ENCODE results near the gene PTGFR. TPM values are rescaled to one million over a fixed set of nuclear protein-coding genes. Genes with fewer than 3 reads are reported as not detected.

The PTGFR gene
- total and polyA plus RNA-seq, 2 experiments from 2014 or later, result 1.1 to 5.3 TPM

GRCh38 chr1:78511334-78511733 lies 20.6 kb downstream of the PTGFR start:
- H3K9me3 ChIP-seq (ENCODE audit: low read depth), result no peaks in the 10 kb centered on the region
- no peaks in the 10 kb centered on the region for H3K9me2 ChIP-seq (replicated peaks; ENCODE audit: insufficient read depth)
- no peaks in the 10 kb centered on the region for H3K4me1 ChIP-seq (ENCODE audit: insufficient read depth)
- H3K27me3 ChIP-seq, result no peaks in the 10 kb centered on the region
- H3K4me3 ChIP-seq, result no peak overlapping the region
- H4K20me1 ChIP-seq (ENCODE audit: insufficient read depth, poor library complexity, severe bottlenecking), result no peaks in the 10 kb centered on the region
- no peak for DNase-seq (ENCODE audit: low spot score)
- WGBS (ENCODE audit: low lambda C conversion rate, missing lambda C conversion rate), result 75% methylated on average over 3 of the region's 3 CpGs
- H3K36me3 ChIP-seq (replicated peaks; ENCODE audit: insufficient read depth, low read depth), result no peaks in the 10 kb centered on the region
- H2AFZ ChIP-seq, result no peak overlapping the region
- H3K27ac ChIP-seq, result no peak overlapping the region
- no peak overlapping the region for H3K4me2 ChIP-seq
- TF ChIP-seq EZH2 (IDR thresholded peaks at IDR 0.05; ENCODE audit: borderline replicate concordance), result no peak
- no peak for TF ChIP-seq CTCF (IDR thresholded peaks at IDR 0.05; ENCODE audit: poor library complexity)
- TF ChIP-seq EZH2phosphoT487 (IDR thresholded peaks at IDR 0.05; ENCODE audit: low read depth, severe bottlenecking, unreplicated experiment), result no peak
- H3K79me2 ChIP-seq, result no peaks in the 10 kb centered on the region

GRCh38 chr1:78516716-78517115 lies 25.9 kb downstream of the PTGFR start:
- Histone ChIP-seq H3K4me3 (no peak overlapping the region), H3K27me3 (no peaks in the 10 kb centered on the region), H3K27ac (no peak overlapping the region), H3K9me3 (ENCODE audit: low read depth) (no peaks in the 10 kb centered on the region), H3K4me1 (ENCODE audit: insufficient read depth) (no peaks in the 10 kb centered on the region), H4K20me1 (ENCODE audit: insufficient read depth, poor library complexity, severe bottlenecking) (no peaks in the 10 kb centered on the region), H3K79me2 (no peaks in the 10 kb centered on the region), H3K4me2 (no peak overlapping the region), H2AFZ (no peak overlapping the region), H3K36me3 (replicated peaks; ENCODE audit: insufficient read depth, low read depth) (no peaks in the 10 kb centered on the region), H3K9me2 (replicated peaks; ENCODE audit: insufficient read depth) (no peaks in the 10 kb centered on the region)
- no peak for DNase-seq (ENCODE audit: low spot score)
- WGBS (ENCODE audit: low lambda C conversion rate, missing lambda C conversion rate), result 67% methylated on average over 2 of the region's 2 CpGs
- TF ChIP-seq CTCF (IDR thresholded peaks at IDR 0.05; ENCODE audit: poor library complexity) (no peak), EZH2phosphoT487 (IDR thresholded peaks at IDR 0.05; ENCODE audit: low read depth, severe bottlenecking, unreplicated experiment) (no peak), EZH2 (IDR thresholded peaks at IDR 0.05; ENCODE audit: borderline replicate concordance) (no peak)

GRCh38 chr1:78519446-78519845 lies 28.7 kb downstream of the PTGFR start:
- no peak for DNase-seq (ENCODE audit: low spot score)
- no peaks in the 10 kb centered on the region for H3K4me1 ChIP-seq (ENCODE audit: insufficient read depth)
- no peak overlapping the region for H3K4me3 ChIP-seq
- H3K79me2 ChIP-seq, result no peaks in the 10 kb centered on the region
- H4K20me1 ChIP-seq (ENCODE audit: insufficient read depth, poor library complexity, severe bottlenecking), result no peaks in the 10 kb centered on the region
- H3K9me3 ChIP-seq (ENCODE audit: low read depth), result no peaks in the 10 kb centered on the region
- no peak overlapping the region for H2AFZ ChIP-seq
- H3K9me2 ChIP-seq (replicated peaks; ENCODE audit: insufficient read depth), result no peaks in the 10 kb centered on the region
- TF ChIP-seq CTCF (IDR thresholded peaks at IDR 0.05; ENCODE audit: poor library complexity) (no peak), EZH2 (IDR thresholded peaks at IDR 0.05; ENCODE audit: borderline replicate concordance) (no peak), EZH2phosphoT487 (IDR thresholded peaks at IDR 0.05; ENCODE audit: low read depth, severe bottlenecking, unreplicated experiment) (no peak)
- no peaks in the 10 kb centered on the region for H3K27me3 ChIP-seq
- H3K36me3 ChIP-seq (replicated peaks; ENCODE audit: insufficient read depth, low read depth), result no peaks in the 10 kb centered on the region
- no peak overlapping the region for H3K27ac ChIP-seq
- no peak overlapping the region for H3K4me2 ChIP-seq
- 78% methylated on average over 4 of the region's 4 CpGs for WGBS (ENCODE audit: low lambda C conversion rate, missing lambda C conversion rate)

DNA sequence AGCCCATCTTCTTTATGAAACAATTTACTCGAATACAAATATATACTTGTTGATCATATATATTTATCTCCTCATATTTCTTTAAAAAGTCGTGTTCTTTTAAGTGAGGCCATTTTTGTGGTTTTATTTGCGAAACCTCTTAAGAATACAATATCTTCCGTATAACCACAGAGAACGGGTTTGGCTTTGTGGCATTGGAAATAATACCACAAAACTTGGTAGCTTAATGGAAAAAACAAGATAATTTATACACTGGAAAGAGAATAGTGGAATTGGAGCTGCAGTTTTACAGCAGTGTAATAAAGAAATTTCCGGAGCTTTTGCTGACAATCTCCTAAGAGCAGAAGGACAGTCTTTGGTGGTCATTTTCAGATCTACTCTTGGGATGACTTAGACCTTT lies 29.4 kb downstream of the PTGFR start:
- Histone ChIP-seq H3K4me3 (no peak overlapping the region), H2AFZ (no peak overlapping the region), H3K27me3 (no peaks in the 10 kb centered on the region), H3K9me2 (replicated peaks; ENCODE audit: insufficient read depth) (no peaks in the 10 kb centered on the region), H3K4me2 (no peak overlapping the region), H3K4me1 (ENCODE audit: insufficient read depth) (no peaks in the 10 kb centered on the region), H4K20me1 (ENCODE audit: insufficient read depth, poor library complexity, severe bottlenecking) (no peaks in the 10 kb centered on the region), H3K9me3 (ENCODE audit: low read depth) (no peaks in the 10 kb centered on the region), H3K27ac (no peak overlapping the region), H3K36me3 (replicated peaks; ENCODE audit: insufficient read depth, low read depth) (no peaks in the 10 kb centered on the region), H3K79me2 (no peaks in the 10 kb centered on the region)
- no peak for DNase-seq (ENCODE audit: low spot score)
- TF ChIP-seq EZH2phosphoT487 (IDR thresholded peaks at IDR 0.05; ENCODE audit: low read depth, severe bottlenecking, unreplicated experiment) (no peak), CTCF (IDR thresholded peaks at IDR 0.05; ENCODE audit: poor library complexity) (no peak), EZH2 (IDR thresholded peaks at IDR 0.05; ENCODE audit: borderline replicate concordance) (no peak)
- 87% methylated on average over 6 of the region's 6 CpGs for WGBS (ENCODE audit: low lambda C conversion rate, missing lambda C conversion rate)
